Measurements from ENCODE around the gene FAM110D.

FAM110D gene

DNA sequence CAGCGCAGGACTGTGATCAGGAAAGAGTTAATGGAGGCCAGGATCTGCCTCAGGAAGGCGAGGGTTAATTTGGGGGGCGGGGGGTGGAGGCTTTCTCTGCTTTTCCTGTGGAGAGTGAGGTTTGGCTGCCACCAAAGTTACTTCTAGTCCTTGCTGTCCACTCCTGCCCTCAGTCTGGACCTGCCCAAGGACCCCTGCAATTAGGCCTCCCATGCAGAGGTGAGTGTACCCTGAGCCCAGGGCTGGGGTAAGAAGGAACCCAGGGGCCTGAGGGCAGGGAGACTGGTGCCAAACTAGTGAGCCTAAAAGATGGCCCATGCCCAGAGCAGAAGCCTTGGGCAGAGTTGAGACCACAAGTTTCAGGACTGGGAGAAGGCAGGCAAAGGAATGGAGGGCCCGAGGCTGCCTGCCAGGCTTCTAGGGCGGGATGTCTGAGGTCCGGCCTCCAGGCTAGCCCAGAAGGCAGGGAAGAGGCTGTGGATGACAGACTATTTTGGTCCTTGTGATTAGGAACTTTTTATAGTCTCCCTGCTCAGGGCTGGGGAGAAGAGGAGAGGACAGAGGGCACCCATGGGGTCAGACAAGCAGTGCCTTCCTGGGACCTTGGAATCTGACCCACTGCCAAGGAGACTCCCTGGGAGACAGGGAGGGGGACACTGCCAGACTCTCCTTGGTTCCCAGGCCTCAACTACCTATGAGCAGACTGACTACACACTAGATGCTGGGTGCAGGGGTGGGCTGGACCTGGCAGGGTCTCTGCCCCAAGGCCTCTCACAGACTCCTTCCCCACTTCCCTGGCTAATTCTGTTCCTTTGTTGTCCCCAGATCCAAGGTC is at the start of gene FAM110D:
TSS of gene FAM110D (plus strand) at position 172 of the 835 bp plus-strand sequence. CDS start 2,213 bp downstream, outside the sequence.
- no peak for TF ChIP-seq CREB1 (IDR thresholded peaks at IDR 0.05; ENCODE audit: low read depth)
- TF ChIP-seq ZBTB7A (IDR thresholded peaks at IDR 0.05; ENCODE audit: low read depth) = no peak
- no peak for TF ChIP-seq EGR1 (IDR thresholded peaks at IDR 0.05)
- TF ChIP-seq TCF12 (IDR thresholded peaks at IDR 0.05; ENCODE audit: low read depth) = no peak
- TF ChIP-seq YY1 (IDR thresholded peaks at IDR 0.05; ENCODE audit: low read depth) = no peak
- TF ChIP-seq USF1 (IDR thresholded peaks at IDR 0.05) = no peak
- TF ChIP-seq TAF1 (IDR thresholded peaks at IDR 0.05; ENCODE audit: low read depth) = no peak
- TF ChIP-seq, protein P1, sequence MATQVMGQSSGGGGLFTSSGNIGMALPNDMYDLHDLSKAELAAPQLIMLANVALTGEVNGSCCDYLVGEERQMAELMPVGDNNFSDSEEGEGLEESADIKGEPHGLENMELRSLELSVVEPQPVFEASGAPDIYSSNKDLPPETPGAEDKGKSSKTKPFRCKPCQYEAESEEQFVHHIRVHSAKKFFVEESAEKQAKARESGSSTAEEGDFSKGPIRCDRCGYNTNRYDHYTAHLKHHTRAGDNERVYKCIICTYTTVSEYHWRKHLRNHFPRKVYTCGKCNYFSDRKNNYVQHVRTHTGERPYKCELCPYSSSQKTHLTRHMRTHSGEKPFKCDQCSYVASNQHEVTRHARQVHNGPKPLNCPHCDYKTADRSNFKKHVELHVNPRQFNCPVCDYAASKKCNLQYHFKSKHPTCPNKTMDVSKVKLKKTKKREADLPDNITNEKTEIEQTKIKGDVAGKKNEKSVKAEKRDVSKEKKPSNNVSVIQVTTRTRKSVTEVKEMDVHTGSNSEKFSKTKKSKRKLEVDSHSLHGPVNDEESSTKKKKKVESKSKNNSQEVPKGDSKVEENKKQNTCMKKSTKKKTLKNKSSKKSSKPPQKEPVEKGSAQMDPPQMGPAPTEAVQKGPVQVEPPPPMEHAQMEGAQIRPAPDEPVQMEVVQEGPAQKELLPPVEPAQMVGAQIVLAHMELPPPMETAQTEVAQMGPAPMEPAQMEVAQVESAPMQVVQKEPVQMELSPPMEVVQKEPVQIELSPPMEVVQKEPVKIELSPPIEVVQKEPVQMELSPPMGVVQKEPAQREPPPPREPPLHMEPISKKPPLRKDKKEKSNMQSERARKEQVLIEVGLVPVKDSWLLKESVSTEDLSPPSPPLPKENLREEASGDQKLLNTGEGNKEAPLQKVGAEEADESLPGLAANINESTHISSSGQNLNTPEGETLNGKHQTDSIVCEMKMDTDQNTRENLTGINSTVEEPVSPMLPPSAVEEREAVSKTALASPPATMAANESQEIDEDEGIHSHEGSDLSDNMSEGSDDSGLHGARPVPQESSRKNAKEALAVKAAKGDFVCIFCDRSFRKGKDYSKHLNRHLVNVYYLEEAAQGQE (IDR thresholded peaks at IDR 0.05; ENCODE audit: low read depth) = no peak
- no peak for TF ChIP-seq FOXM1 (IDR thresholded peaks at IDR 0.05; ENCODE audit: borderline replicate concordance, low read depth)

GRCh38 chr1:26109229-26110164 is 49.4 kb upstream of the FAM110D start:
- TF ChIP-seq NFIC (IDR thresholded peaks at IDR 0.05) = no peak
- no peak for TF ChIP-seq CREB1 (IDR thresholded peaks at IDR 0.05; ENCODE audit: low read depth)
- TF ChIP-seq TCF12 (IDR thresholded peaks at IDR 0.05; ENCODE audit: low read depth) = no peak
- TF ChIP-seq CEBPB (IDR thresholded peaks at IDR 0.05) = no peak
- TF ChIP-seq RAD21 (IDR thresholded peaks at IDR 0.05; ENCODE audit: low read depth) = no peak
- no peak for TF ChIP-seq EGR1 (IDR thresholded peaks at IDR 0.05)
- TF ChIP-seq USF1 (IDR thresholded peaks at IDR 0.05) = no peak
- TF ChIP-seq TAF1 (IDR thresholded peaks at IDR 0.05; ENCODE audit: low read depth) = no peak
- TF ChIP-seq ZBTB7A (IDR thresholded peaks at IDR 0.05; ENCODE audit: low read depth) = no peak
- TF ChIP-seq FOXM1 (IDR thresholded peaks at IDR 0.05; ENCODE audit: borderline replicate concordance, low read depth) = no peak
- no peak for TF ChIP-seq YY1 (IDR thresholded peaks at IDR 0.05; ENCODE audit: low read depth)
- TF ChIP-seq, protein P1 (IDR thresholded peaks at IDR 0.05; ENCODE audit: low read depth) = no peak
- no peak for TF ChIP-seq TEAD4 (IDR thresholded peaks at IDR 0.05)
- no peak for TF ChIP-seq MAX (IDR thresholded peaks at IDR 0.05)
- TF ChIP-seq EP300 (IDR thresholded peaks at IDR 0.05; ENCODE audit: borderline replicate concordance) = no peak

DNA sequence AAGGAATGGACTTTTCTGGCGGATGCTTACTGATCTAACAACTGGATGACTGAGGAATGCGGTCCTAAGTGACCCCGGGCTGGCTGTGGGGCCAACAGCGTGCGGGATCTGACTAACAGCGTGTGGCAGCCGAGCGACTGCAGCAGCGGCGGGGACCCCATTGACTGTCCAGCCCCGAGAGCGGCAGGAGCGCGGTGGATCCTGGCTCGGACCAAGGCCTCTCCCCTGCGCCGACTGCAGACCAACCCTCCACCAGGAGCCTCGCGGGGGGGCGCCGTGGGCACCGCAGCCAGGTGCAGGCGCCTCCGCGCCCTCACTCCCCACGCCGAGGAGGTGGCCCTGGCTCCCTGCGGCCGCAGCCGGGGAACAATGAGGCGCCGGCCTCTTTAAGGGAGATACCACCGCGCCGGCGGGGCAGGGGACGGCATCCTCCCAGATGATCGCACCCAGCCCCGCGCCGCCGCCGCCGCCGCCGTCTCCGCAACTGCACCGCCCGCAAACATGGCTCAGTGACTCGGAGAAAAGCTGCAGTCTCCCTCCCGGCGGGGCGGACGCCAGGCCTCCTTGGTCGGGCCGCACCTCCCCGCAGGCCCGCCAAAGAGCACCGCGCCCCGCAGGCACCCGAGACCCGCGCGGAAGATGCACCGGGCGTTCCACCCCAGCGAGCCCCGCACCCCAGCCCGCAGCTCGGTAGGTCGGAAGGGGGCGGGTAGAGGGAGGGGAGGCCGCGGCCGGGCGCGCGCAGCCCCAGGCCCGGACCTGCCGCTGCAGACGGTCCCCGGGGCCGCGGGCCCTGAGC is 47.9 kb upstream of the FAM110D start:
- TF ChIP-seq EGR1 (IDR thresholded peaks at IDR 0.05) (no peak), RAD21 (IDR thresholded peaks at IDR 0.05; ENCODE audit: low read depth) (no peak), NFIC (IDR thresholded peaks at IDR 0.05) (peak; percentile 27; the same call in 1 of the 2 replicates), YY1 (IDR thresholded peaks at IDR 0.05; ENCODE audit: low read depth) (0 out of 2 replicates have a peak, but pooled peaks have one; percentile 63), ZBTB7A (IDR thresholded peaks at IDR 0.05; ENCODE audit: low read depth) (0 out of 2 replicates have a peak, but pooled peaks have one; percentile 52), EP300 (IDR thresholded peaks at IDR 0.05; ENCODE audit: borderline replicate concordance) (peak; percentile 33), MAX (IDR thresholded peaks at IDR 0.05) (peak; percentile 82), TCF12 (IDR thresholded peaks at IDR 0.05; ENCODE audit: low read depth) (peak; percentile 58; the same call in 1 of the 2 replicates), TAF1 (IDR thresholded peaks at IDR 0.05; ENCODE audit: low read depth) (peak; percentile 85), USF1 (IDR thresholded peaks at IDR 0.05) (0 out of 2 replicates have a peak, but pooled peaks have one; percentile 2), CEBPB (IDR thresholded peaks at IDR 0.05) (no peak), FOXM1 (IDR thresholded peaks at IDR 0.05; ENCODE audit: borderline replicate concordance, low read depth) (no peak), CREB1 (IDR thresholded peaks at IDR 0.05; ENCODE audit: low read depth) (no peak)
- TF ChIP-seq, protein P1 (IDR thresholded peaks at IDR 0.05; ENCODE audit: low read depth) = no peak

Data from Ishikawa (cell line).